ENCODE results near the gene CDKN1B.

CDKN1B gene

DNA sequence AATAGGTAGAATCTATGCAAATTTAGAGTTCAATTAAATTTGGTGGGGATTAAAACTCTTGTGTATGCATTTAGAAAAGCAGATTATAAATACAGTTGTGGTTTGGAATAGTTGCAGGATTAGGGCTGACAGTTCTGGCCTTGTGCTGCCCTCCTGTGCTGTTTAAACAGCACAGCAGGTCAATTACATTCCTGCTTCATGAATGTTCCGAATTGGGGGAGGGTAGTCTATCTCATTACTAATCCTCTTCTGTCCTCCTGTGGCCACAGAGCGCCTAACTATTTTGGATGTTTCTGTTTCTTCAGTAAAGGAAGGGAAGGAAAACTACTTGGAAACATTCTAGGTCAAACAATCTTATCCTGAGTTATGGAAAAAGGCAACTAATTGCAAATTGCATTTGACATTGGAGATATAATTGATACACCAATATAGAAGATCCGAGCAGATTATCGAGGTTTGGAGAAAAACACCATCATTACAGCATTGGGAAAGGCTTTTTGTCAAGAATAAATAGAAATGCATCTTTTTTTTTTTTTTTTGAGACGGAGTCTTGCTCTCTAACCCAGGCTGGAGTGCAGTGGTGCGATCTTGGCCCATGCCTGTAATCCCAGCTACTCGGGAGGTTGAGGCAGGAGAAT, 12.5 kb upstream of the CDKN1B start:
- peak; percentile 60 to 65 for ATAC-seq

DNA sequence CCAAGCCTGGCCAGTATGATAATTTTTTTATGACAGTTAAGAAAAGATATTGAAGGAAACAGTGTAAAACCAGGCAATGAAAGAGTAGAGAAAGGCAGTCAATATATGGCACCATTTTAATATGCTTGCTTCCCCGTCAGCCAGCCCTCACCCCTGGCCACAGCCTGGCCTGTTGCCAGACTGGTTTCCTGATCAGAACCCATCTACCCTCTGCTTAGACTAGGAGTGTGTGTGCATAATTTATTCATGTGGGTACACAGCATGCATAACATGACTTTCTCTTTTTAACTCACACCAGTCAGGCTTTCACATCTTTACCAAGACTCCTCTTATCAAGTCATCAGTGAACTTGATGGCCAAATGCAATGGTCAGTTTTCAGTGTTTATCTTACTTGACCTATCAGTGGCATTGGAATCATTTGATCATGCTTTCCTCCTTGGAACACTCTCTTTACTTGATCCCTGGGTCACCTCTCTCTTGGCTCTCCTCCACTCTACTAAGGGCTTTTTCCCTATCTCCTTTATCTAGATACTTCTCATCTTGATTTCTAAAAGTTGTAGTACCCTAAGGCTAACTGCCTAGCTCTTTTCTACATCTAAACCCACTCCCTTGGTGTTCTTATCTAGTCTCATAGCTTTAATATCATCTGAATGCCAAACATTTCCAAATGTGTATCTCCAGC, 11.2 kb upstream of the CDKN1B start:
- ATAC-seq = peak; percentile 69

DNA sequence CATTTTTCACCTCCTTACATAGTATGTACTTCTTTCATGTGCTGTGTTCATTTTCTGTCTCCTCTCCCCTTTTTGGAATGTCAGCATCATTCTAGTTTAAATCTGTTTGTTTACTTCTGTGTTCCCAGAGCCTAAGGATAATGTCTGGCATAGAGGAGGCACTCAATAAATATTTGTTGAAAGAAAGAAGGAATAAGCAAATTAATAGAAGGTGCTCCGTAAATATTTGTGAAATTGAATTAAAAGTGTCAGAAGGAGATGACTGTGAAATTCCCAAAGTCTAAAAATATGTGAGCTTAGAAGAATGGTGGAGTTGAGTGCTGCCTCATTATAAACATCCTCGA, 3.3 kb upstream of the CDKN1B start:
- ATAC-seq = no peak

DNA sequence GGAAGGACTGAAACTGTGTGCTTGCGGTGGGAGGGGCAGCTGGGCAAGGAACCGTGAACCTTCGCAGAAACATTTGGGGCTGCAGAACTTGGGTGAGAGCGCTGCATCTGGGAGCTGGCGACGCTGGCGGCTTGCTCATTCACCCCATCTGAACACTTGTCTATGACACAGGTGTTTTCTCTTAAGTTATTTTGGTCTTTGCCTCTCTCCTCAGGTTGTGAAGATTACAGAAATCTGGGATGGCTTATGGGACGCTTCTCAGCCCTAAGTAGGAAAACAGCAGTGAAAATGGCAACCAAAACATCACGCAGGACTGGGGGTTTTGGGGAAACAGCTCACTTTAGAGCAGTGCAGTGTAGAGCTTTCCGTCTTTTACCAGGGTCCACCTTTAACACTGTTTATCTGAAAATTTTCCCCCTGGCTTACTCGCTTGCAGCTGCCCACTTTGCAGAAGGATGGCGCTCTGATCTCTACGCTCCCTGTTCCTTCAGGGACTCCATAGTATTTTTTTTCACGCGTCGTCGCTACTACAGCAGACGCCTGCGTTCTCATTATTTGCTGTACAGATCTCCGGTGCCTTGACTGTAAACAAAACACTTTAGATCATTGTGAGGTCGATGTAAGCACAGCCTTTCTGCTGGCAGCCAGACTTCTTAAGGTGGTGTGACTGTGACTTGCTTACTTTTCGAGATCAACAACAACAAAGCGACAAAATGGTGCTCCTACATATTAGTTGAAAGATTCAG, 2.7 kb upstream of the CDKN1B start:
- ATAC-seq = peak; percentile 26 to 40

DNA sequence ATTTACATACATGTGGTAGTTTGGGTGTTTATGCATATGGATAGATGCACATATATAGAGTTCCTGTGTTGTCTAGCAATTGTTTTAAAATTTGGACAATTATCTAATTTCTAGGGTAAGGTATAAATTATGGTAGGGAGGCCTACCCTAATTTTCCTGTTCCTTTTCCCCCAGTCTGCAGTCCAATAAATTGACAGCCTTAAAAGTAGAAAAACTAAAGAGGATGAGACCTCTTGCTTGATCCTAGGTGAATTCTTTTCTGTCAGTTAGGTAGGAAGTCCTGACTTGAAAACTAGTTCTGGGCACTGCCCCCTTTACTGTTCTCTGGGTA, 2.1 kb upstream of the CDKN1B start:
- ATAC-seq = peak in 1 of 2 donors; percentile 2

DNA sequence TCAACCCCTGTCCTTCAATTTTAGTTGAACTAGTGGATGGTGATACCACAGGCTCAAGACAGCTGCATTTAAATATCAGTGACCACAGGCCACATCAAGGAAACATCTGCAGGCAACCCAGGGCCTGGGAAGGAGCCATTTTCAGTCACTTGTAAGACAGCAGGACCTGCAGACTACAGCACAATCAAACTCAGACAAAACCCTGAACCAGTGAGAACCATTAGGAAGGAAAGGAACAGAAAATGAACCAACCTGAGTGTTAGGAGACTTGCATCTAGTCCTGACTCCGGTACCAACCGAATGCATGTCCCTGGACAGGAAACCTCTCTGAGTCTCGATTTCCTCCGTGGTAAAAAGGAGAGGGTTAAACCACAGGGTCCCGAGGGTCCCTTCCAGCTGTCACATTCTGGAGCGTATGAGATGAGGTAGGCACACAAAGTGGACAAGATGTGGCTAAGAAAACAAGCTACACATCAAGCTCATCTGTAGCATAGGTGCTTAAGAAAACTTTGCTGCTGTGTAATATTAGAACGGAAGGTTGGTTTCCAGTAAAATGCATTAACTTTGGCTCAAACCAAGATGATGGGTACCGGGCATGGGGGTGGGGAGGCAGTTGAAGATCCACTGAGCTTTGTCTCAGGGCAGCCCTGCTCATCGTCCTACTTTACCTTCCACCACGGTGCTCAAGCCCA, 1.6 kb upstream of the CDKN1B start:
- no peak for ATAC-seq

DNA sequence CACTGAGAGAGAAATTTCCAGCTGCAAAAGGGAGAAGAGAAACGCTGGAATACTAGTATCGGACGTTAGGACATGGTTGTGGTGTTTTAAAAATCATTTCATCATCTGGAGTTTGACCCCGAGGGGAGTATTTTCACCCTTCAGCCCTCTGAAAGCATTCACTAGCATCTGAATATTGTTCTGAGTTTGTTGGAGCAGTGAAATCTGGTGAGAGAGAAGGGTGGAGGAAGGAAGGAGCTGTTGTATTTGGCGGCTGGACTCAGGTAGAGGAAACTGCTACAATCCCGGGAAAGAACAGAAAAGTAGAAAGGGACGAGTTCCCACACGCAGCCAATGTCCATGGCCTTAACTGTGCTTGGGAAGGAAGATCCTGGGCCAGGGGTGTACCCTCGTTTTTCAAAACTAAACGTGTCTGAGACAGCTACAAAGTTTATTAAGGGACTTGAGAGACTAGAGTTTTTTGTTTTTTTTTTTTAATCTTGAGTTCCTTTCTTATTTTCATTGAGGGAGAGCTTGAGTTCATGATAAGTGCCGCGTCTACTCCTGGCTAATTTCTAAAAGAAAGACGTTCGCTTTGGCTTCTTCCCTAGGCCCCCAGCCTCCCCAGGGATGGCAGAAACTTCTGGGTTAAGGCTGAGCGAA, 896 bp upstream of the CDKN1B start:
- no peak for ATAC-seq

DNA sequence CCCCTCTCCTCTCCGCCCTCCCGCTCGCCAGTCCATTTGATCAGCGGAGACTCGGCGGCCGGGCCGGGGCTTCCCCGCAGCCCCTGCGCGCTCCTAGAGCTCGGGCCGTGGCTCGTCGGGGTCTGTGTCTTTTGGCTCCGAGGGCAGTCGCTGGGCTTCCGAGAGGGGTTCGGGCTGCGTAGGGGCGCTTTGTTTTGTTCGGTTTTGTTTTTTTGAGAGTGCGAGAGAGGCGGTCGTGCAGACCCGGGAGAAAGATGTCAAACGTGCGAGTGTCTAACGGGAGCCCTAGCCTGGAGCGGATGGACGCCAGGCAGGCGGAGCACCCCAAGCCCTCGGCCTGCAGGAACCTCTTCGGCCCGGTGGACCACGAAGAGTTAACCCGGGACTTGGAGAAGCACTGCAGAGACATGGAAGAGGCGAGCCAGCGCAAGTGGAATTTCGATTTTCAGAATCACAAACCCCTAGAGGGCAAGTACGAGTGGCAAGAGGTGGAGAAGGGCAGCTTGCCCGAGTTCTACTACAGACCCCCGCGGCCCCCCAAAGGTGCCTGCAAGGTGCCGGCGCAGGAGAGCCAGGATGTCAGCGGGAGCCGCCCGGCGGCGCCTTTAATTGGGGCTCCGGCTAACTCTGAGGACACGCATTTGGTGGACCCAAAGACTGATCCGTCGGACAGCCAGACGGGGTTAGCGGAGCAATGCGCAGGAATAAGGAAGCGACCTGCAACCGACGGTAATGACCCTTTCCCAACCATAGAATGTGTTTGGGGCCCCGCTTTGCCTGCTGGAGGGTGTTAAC, 615 bp downstream of the CDKN1B start:
- ATAC-seq = no peak

DNA sequence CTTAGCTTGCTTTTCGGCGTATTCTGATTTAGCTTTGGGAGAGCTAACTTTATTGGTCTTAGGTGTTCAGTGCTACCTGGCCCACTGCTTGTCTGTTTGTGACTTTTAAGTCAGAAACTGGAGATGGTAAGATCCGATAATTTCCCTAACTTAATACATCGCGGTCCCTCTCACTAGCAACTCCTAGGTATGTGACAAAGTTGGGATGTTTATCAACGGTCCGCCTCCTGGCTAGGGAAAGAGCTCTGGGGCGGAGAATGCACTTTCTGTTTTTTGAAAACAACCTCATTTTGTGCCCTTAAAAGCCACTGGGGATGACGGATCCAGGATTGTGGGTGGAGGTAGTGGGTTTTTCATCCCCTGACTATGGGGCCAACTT, 1.2 kb downstream of the CDKN1B start:
- ATAC-seq = no peak

DNA sequence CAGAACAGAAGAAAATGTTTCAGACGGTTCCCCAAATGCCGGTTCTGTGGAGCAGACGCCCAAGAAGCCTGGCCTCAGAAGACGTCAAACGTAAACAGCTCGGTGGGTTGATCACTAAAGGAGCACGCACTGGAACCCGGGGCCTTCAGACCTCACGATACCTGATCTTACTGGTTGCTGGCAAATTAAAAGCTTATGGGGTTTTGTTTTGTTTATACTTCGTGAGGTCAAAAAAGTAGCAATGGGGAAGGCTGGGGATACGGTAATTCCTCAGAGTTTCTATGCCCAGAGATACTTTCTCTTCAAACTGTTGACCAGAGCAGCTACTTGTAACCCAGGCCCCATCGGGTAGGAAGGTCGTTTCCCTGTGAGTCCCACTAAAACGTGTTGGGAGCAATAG, 1.7 kb downstream of the CDKN1B start:
- no peak for ATAC-seq

DNA sequence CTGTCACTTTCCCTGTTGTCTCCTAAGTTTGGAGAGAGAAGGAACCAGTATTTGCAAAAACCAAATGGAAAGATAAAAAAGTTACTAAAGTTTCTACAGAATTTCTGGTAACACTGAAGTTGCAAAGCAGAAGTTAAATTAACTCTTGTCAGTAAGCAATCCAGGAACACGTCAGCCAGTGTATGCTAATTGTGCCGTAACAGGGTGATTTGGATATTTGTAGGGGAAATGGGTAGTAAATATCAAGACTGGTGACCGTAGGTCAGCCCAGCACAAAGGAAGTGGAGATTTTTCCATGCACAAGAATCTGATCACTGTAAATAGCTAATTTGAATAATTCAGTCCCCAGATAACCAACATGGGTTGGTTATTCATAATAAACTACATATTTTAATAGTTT, 2.3 kb downstream of the CDKN1B start:
- ATAC-seq = peak in 1 of 2 donors; percentile 1

DNA sequence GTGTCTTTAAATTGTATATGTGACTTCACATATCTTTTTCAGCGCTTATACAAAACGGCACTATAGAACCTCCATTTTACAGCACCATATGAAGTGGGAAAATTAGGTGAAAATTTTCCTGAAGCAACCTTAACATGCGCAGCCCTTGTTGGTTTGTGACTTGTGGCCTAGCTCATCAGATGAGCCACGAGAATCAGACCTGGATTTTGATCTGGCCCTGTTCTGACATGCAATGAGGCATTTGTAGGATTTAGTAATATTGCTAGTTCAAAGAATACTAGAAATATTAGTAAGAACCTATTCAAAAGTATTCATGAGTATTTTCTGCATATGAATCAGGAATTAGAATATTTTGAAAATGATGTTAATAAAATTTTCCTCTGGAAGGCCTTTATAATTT, 2.9 kb downstream of the CDKN1B start:
- no peak for ATAC-seq

DNA sequence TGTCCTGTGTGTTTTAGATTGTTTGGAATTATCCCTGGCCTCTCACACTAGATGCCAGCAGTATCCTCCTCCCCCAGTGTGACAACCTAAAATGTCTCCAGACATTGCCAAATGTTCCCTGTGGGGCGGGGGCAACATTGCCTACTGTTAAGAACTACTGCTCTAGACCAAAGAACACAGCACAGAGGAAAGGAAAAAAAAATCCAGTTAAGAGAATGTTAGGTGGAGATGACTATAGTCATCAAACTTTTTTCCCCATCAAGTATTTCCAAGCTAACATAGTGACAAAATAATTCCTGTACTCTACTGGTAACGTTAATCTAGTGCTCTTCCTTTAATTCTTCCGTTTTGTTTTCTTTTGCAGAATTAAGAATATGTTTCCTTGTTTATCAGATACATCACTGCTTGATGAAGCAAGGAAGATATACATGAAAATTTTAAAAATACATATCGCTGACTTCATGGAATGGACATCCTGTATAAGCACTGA, 3.5 kb downstream of the CDKN1B start:
- ATAC-seq = no peak

DNA sequence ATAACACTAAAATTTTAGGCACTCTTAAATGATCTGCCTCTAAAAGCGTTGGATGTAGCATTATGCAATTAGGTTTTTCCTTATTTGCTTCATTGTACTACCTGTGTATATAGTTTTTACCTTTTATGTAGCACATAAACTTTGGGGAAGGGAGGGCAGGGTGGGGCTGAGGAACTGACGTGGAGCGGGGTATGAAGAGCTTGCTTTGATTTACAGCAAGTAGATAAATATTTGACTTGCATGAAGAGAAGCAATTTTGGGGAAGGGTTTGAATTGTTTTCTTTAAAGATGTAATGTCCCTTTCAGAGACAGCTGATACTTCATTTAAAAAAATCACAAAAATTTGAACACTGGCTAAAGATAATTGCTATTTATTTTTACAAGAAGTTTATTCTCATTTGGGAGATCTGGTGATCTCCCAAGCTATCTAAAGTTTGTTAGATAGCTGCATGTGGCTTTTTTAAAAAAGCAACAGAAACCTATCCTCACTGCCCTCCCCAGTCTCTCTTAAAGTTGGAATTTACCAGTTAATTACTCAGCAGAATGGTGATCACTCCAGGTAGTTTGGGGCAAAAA, 4.1 kb downstream of the CDKN1B start:
- no peak for ATAC-seq

DNA sequence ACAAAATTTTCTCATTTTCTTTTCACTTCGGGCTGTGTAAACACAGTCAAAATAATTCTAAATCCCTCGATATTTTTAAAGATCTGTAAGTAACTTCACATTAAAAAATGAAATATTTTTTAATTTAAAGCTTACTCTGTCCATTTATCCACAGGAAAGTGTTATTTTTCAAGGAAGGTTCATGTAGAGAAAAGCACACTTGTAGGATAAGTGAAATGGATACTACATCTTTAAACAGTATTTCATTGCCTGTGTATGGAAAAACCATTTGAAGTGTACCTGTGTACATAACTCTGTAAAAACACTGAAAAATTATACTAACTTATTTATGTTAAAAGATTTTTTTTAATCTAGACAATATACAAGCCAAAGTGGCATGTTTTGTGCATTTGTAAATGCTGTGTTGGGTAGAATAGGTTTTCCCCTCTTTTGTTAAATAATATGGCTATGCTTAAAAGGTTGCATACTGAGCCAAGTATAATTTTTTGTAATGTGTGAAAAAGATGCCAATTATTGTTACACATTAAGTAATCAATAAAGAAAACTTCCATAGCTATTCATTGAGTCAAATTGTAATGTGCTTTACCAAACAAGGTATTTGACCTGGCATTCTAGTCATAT, 4.8 kb downstream of the CDKN1B start:
- no peak for ATAC-seq

DNA sequence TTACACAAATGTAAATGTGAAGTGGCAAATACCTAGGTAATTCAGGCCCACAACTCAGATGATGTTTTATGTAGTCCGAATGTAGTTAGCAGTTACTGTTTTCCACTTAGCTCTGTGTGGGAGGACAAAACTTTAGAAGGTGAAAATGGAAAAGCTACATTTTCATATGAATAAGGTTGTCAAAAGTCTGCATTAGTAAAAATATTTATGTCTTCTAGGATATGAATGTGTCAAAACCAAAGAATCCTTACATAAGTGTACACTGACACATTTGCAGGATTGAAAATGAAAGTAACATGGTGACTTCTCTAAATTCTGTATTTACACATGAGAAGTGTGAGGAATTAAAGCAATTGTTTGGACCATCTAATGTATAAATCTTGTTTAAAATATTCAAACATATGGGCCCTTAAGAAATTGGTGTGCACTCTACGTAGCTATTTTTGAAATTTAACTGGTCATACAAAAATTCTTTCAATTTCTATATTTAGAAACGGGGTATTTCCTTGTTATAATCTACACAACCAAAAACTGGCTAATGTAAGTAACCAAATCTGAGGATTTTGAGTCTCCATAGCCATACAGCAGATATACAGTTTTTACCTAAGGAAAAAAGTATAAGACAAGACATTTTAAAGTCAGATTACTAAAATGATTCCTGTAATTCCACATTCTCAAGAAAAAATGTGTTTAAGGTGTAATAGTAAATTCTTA, 5.4 kb downstream of the CDKN1B start:
- ATAC-seq = peak; percentile 4 to 17

DNA sequence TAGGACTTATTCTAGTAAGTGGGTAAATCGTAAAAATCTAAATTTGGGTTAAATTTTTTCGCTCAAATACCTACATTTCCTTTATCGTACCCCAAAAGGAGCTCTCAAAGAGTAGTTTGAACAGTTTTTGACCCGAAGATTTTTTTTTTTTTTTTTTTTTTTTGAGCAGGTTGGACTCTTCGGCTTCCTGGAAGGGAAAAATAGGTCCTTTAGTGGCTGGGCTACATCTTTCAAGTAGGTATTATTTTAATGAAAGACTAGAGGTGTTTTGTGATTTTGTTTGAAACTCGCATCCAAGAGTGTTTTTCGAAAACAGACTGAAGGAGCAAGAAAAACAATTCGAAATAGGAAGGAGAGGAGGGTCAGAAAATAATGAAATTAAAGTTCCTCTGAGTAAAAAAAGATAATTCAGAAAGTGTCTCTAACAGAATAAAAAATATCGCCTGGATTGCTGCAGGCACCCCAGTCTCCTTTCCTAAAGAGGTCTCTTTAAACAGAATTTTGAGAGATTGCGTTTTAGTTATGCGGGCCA, 6.0 kb downstream of the CDKN1B start:
- no peak for ATAC-seq

DNA sequence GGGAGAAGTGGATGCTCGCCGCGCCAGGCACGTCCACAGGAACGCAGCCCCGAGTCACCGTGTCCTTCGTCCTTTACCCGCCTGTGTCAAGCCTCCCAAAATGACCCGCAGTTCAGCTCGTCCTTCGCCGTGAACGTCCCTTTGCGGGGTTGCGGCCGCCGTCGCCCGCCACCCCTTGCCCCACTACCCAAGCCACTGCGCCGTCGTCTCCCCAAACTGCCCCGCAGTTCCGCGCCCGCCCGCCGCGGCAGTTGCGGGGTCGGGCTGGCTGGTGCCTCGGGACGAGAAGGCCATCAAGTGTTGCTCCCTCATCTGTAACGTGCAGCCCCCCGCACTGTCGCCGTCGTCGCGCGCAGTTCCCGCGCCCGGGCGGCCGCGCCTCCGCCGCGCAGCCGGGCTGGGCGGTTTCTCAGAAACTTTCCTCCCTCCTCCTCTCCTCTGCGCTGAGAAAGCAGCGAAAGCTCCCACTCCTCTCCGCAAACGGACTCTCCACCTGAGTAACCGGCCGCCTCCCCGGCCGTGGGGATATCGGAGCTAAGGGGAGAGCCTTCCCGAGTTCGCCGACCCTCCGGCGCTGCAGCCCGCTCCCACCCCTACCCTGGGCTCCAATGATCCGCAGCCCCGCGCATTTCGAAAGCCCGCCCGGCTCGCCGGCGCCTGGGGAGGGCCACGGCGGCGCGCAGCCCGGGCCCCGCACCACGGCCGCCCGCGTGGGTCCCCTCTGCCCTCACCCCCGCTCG, 6.7 kb downstream of the CDKN1B start:
- ATAC-seq = peak; percentile 1

DNA sequence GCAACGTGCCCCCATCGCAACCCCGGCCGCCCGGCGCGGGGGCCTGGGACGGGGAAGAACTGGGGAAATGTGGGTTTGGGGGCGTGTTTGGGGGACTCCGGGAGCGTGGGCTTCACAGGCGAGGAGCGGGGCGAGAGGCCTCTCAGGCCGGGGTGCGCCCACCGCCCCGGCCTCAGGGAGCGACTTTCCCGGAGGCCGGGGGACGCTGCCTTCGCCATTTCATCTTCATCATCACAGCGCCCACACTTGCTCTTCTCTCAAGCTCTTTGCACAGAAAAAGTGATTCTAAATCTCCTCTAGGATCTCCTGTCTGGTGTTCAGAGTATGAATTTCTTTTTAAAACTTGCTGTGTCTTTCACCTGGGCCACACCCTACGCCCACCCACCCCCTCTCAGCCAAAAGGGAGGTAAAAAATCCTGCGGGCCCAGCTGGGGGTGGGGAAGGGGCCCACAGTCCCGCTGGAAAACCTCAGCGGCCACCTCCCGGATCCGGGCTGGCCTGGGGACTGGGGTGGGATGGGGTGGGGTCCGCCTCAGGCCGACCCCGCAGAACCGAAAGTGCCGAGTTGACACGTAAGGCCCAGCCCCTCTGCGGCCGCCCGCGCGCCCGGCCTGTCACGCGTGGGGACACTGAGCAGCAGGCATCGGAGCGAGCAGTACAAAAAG, 7.4 kb downstream of the CDKN1B start:
- peak in 1 of 2 donors; percentile 0 for ATAC-seq
